Cortex of kidney (tissue), 1 donor: ENCODE measurements around the gene KIAA1328.
A peak's percentile ranks its signal among the peaks of the same experiment; 100 is the strongest.
"Not testable (repeated sequence)": the region's sequence is repeated elsewhere in the genome, so short reads cannot be mapped to it uniquely, and the experiment has no call there.

Experiments
- DNase-seq: peaks from one replicate; lab custom pipeline; 2025; lab: John Stamatoyannopoulos, UW

The KIAA1328 gene

GRCh38 chr18:36828630-36829361 is at the start of gene KIAA1328, which contains the start of gene TPGS2:
Gene KIAA1328, plus strand, starts transcription at chr18:36829127. Its CDS starts 12 bp downstream, at chr18:36829139.
Gene TPGS2, minus strand, starts transcription at chr18:36829002. Its CDS starts 235 bp downstream, at chr18:36828767.
- DNase-seq = peak; percentile 74

DNA sequence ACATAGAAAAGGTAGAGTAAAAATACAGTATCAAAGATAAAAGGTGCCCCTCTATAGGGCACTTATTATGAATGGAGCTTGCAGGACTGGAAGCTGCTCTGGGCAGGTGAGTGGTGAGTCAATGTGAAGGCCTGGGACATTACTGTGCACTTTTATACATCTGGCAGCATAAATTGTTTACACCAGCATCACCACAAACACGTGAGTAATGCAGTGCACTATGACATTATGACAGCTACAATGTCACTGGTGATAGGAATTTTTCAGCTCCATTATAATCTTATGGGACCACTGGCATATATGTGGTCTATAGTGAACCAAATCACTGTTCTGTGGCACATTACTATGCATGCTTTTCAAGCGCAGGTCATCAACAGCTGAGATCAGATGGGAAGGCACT is 48.2 kb upstream of the KIAA1328 start:
- no peak for DNase-seq

DNA sequence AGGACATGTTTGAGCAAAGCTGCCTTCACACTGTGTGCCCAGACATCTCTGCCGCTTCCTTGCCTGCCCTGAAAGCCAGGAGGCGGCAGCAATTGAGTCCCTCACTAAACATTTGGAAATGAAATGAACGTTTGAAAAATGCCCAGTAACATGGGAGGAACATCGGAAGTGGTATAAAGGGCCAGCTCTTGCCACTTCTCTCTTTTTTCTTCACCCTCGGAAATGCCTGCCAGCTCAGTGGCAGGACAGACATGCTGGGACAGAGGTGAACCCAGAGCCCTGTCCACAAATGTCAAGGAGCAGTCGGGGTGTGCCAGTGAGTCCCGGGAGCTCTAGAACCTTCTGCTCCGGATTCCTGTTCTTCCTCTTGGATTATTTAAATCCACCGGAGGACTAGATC is 46.2 kb upstream of the KIAA1328 start:
- no peak for DNase-seq

DNA sequence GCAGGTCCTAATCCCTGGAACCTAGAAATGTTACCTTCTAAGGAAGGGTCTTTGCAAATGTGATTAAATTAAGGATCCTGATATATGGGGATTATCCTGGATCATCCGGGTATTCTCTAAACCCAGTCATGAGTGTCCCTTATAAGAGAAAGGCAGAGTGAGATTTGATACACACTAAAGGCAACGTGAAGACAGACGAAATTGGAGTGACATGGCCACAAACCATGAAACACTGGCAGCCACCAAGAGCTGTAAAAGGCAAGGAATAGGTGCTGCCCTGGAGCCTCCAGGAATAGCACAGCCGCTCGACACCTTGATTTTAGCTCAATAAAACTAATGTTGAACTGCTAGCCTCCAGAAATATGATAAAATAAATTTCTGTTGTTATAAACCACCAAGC is 45.1 kb upstream of the KIAA1328 start:
- no peak for DNase-seq

GRCh38 chr18:36786686-36787085 is 42.2 kb upstream of the KIAA1328 start:
- no peak for DNase-seq

DNA sequence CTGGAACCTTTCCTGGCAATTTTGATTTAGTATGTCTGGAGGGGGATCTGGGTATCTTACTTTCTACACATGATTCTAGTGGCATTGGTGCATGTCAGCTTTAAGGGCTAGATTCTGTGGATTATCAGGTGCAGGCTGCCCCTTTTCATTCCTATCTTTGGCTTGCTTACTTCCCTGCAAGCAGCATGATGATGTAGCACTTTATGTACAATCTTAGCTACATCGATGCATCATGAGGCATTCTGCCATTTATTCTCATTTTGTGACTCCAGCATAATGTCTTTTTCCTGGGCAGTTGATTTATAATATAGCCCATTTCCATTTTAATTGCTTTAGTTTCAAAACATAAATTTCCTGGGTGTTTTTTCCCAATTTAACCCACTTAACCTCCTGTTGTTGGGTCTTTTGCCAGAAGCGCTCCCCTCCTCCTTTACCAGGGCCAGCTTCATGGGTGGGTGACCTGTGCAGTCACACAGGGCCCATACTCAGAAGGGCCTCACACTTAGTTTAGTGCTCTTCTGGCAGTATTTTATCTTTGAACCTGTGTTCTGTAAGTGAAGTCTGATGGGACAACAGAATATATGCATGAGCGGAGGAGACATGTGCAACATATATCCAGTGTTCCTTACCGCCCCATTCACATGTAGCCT is 36.2 kb upstream of the KIAA1328 start:
- DNase-seq = no peak

DNA sequence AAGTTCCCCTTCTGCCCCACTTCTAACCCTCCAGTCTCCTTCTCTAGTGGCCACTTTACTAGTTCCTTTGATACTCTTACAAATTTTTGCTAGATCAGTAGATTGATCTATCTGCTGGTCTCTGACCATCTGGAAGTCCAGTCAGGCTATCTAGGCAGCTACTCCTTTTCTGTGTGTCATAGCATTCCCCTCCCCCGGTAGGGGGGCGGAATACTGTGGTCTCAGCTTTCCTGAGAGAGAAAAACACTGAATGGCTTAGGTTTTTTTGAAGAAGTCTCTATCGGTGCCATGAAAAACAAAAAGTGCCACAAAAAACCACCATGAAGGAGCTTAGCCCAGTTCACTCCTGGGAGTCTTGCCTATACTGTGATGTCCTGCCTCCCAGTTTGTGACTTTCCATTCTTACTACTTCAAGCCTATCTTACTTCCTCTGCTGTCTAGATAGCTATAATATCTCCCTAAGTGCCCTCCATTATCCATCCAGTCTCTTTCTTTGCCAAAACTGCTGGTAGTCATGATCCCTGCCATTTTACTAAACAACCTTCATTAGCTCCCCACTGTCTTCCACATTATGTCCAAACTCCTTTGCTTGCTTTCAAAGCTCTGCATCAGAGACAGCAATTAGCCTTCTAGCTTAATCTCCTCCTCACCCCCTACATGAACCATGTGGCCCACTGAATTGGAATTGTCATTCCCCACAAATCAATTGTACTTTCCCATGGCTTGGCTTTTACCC is 30.0 kb upstream of the KIAA1328 start:
- no peak for DNase-seq

DNA sequence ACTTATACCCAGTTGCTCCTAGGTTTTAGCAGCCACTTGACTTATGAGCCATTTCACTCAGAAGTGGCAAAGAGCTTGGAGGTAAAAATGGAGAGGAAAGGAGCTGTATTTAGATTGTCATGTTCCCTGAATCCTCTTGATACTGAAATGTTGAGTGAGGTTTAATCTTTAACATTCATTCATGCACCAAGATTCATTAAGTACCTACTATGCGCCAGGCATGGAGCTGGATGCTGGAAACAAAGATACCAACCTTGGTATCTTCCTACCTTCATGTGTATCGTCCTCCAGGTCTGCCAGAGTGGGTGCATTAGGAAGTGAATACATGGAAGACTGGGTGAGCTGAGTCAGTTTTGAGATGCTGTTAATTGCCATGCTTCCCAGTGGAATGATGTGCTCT is 23.8 kb upstream of the KIAA1328 start:
- no peak for DNase-seq

- no peak for DNase-seq
Measured at GRCh38 chr18:36808681-36809080, 20.2 kb upstream of the KIAA1328 start.

DNA sequence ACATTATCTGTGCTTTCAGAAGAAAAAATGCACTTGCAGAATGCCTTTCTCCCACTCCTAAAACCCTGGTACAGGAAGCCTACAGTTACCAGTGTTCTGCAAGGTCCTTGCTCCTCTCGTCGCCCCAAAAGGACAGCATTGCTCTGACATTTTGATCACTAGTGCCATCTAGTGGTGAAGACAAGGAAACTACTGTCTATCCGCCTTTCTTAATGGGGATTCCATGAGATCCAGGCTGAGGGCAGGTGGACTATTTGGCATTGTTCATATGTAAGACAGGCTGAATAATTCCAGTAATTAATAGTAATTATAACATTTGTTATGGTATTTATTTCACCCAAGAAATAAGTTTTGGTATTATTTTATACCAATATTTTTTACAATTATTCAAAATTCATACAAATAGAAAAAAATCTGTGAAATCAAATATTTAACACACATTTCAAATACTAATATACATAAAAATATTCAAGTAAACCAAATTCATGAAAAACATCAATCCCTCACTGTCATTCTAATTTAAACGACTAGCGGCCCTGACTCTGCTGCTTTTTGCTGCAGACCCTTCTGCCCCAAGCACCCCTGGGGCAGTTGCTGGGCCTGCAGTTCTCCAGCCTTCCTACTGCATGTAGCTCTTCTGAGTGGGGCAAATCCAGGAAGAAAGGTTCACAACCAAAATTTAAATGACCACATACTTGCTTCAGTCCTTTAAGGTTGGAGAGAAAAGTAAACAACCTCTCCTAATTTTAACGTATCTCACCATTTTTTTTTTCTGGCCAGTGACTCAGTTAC is 19.1 kb upstream of the KIAA1328 start:
- DNase-seq = no peak

GRCh38 chr18:36811430-36811829 is 17.5 kb upstream of the KIAA1328 start:
- no peak for DNase-seq

DNA sequence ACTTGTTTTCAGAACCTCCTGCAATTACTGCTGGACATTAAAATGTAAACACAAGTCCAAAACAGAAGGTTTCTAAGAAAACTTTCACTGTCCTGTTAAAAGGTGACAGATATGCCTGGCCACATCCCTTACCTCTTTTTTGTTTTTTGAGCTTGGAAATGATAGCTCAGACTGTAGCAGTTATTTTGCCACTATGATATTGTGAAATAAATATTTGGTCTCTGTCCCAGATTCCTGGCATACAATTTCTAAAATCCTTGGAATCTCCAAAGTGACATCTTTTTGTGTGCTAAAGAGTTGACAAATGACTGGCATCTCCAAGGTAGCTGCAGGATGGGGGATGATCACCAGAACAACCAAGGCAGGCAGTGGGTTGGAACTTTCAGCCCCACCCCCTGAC is 17.0 kb upstream of the KIAA1328 start:
- no peak for DNase-seq

DNA sequence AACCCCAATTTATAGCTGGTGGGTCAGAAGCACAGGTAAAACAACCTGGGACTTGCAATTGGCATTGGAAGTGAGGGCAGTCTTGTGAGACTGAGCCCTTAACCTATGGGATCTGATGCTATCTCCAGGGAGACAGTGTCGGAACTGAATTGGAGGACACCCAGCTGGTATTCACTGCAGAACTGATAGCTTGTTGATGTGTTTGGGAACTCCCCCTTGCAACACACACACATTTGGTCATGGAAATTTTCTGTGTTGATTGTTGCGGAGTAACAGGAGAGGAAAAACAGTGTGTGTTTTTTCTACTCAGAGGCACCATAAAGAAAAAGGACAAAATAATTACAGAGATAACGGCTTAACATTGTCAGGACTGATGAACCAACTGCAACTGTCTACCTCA is 16.2 kb upstream of the KIAA1328 start:
- no peak for DNase-seq

DNA sequence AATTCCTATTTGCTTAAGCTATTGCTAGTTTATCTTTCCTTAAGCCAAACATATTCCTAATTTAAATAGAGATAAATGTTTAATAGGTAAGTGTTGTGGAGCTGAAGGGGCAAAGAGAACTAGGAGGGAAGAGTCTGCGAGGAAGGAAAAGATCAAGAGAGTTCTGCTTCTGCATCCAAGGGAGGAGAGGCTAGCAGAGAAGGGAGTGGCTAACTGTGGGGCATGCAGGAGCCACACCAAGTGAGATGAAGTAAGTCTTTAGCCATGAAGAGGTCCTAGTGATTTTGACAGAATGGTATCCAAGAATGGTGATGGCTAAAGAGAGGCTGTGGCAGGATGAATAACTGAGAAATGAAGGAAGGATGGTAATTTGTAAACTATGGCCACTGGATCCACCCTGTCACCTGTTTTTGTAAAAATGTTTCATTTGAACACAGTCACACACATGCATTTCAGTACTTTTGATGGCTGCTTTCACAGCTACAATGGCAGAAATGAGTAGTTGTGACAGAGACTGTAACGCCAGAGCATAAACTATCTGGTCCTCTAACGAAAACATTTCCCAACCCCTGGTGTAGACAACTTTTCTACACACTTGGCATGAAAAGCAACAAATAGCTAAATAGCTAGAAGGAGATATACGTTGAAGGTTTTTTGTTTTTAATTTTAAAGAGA is 15.7 kb upstream of the KIAA1328 start:
- no peak for DNase-seq

DNA sequence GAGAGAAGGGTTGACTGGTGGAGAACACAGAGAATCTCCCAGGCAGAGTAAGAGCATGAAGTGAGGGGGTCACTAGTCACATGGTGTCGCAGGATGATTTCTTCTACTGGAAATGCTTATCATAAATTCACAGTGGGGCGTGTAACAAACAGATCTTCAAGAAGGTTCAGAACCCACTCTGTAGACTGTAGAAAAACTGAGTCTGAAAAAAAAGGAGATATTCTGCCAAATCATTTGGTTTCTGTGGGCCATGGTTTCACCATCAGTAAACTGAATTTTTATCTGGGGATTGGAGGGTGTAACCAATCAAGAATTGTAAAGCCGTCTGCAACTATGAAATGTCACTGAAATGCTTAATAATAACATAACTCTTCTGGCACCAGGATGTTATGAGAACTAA is 15.1 kb upstream of the KIAA1328 start:
- DNase-seq = no peak

- DNase-seq = no peak
Measured at GRCh38 chr18:36814994-36815393, 13.9 kb upstream of the KIAA1328 start.

GRCh38 chr18:36816096-36816495 is 12.8 kb upstream of the KIAA1328 start:
- DNase-seq = not testable (repeated sequence)

- no peak for DNase-seq
Measured at GRCh38 chr18:36817039-36817438, 11.9 kb upstream of the KIAA1328 start.

GRCh38 chr18:36818652-36819051 is 10.3 kb upstream of the KIAA1328 start:
- no peak for DNase-seq

GRCh38 chr18:36819621-36820020 is 9.3 kb upstream of the KIAA1328 start:
- no peak for DNase-seq

GRCh38 chr18:36821681-36822080 is 7.2 kb upstream of the KIAA1328 start:
- DNase-seq = no peak

DNA sequence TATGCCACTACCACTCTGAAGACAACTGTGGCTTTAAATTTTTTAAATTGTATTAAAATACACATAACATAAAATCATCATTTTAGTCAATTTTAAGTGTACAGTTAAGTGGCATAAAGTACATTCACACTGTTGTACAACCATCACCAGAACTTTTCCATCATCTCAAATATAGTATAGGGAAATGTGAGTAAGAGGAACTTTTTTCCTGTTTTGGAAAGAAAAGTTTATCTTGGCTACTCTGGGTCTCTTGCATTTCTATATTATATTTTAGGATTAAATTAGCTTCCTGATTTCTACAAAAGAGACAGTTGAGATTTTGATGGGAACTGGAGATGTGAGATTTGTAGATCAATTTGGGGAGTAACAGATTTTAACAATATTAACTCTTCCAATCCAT is 3.4 kb upstream of the KIAA1328 start:
- no peak for DNase-seq
